Nephron (organoid): ENCODE results near the gene OSBPL10.

ENCODE experiments used
- H3K27ac Mint-ChIP-seq, 3 experiments: 2 replicates each; pipeline ENCODE4 v1.8.0; 2020; ENCODE audit warnings: mixed read lengths in 3 of 3, mild to moderate bottlenecking in 2 of 3, moderate library complexity in 1 of 3
- H3K27me3 Mint-ChIP-seq: 2 replicates; pipeline ENCODE4 v1.8.0; 2021; ENCODE audit warnings: low read depth, mild to moderate bottlenecking, moderate library complexity, mixed read lengths
- H3K36me3 Mint-ChIP-seq: 2 replicates; pipeline ENCODE4 v1.8.0; 2020; ENCODE audit warnings: low read depth, mixed read lengths
- H3K4me1 Mint-ChIP-seq: 2 replicates; pipeline ENCODE4 v1.8.0; 2020; ENCODE audit warnings: mixed read lengths
- H3K4me3 Mint-ChIP-seq, 3 experiments: 2 replicates each; pipeline ENCODE4 v1.8.0; 2020; ENCODE audit warnings: mild to moderate bottlenecking in 3 of 3, mixed read lengths in 3 of 3, moderate library complexity in 2 of 3
- H3K9me3 Mint-ChIP-seq: 2 replicates; pipeline ENCODE4 v1.8.0; 2020; ENCODE audit warnings: mixed read lengths
- CTCF ChIP-seq, 3 experiments: fragments of 200-600 bp; sonication (generic); IDR thresholded peaks; one replicate each; pipeline ENCODE4 v1.5.0; 2021; ENCODE audit warnings: antibody characterized with exemption in 3 of 3; ENCODE audit not compliant: unreplicated experiment in 3 of 3

The OSBPL10 gene

DNA sequence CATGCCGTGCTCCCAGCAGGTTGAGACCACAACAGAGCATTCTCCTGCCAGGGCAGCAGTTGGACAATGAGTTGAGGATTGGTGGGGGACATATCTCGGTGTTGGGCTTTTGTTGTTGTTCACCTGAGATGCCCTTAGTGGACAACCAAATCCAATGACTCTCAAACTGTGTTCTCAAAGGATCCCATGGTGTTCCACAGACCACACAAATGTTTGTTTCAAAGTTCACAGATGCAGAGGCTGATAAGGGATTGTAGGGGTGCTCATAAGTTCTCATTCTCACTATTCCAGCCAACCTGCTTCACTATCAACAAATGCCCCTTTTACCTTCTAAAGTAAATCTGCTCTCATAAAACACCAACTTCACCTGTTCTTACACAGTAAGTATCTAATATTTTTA is 159.9 kb downstream of the OSBPL10 start:
- no peak overlapping the region for H3K4me3 Mint-ChIP-seq
- peaks cover 4% of the 10 kb centered on the region for H3K27me3 Mint-ChIP-seq
- H3K4me1 Mint-ChIP-seq, result peaks cover 9% of the 10 kb centered on the region
- no peak overlapping the region for H3K27ac Mint-ChIP-seq
- no peaks in the 10 kb centered on the region for H3K36me3 Mint-ChIP-seq
- TF ChIP-seq CTCF (IDR thresholded peaks at IDR 0.05; ENCODE audit: unreplicated experiment in 3 of 3), result no peak
- H3K9me3 Mint-ChIP-seq, result no peaks in the 10 kb centered on the region

DNA sequence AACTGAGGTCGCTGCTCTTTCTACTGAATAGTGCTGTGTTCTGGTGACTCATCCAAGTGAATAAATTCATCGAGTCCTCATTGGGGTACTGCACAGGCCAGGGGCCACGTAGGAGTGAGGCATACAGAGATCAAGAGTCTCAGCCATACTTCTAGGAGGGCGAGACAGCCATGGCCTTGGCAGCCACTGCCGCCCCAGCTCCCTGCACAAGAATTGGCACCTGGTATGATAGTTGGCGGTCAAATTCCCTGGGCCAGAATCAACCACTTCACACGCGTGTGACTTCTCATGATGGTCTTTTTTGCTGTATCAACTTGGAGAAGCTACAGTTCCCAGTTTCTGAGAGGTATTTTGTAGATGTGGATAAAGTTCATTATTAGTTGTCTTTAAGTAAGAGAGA is 161.6 kb downstream of the OSBPL10 start:
- Mint-ChIP-seq H3K27me3 (peaks cover 4% of the 10 kb centered on the region), H3K36me3 (no peaks in the 10 kb centered on the region), H3K4me1 (peaks cover 22% of the 10 kb centered on the region), H3K27ac (no peak overlapping the region), H3K4me3 (no peak overlapping the region), H3K9me3 (no peaks in the 10 kb centered on the region)
- TF ChIP-seq CTCF (IDR thresholded peaks at IDR 0.05; ENCODE audit: unreplicated experiment in 3 of 3), result no peak

GRCh38 chr3:31817411-31817966 is 163.6 kb downstream of the OSBPL10 start:
- no peaks in the 10 kb centered on the region for H3K9me3 Mint-ChIP-seq
- TF ChIP-seq CTCF (IDR thresholded peaks at IDR 0.05; ENCODE audit: unreplicated experiment in 3 of 3), result no peak
- no peak overlapping the region for H3K27ac Mint-ChIP-seq
- H3K4me3 Mint-ChIP-seq, result no peak overlapping the region
- H3K36me3 Mint-ChIP-seq, result no peaks in the 10 kb centered on the region
- peaks cover 4% of the 10 kb centered on the region for H3K27me3 Mint-ChIP-seq
- H3K4me1 Mint-ChIP-seq, result peaks cover 22% of the 10 kb centered on the region

DNA sequence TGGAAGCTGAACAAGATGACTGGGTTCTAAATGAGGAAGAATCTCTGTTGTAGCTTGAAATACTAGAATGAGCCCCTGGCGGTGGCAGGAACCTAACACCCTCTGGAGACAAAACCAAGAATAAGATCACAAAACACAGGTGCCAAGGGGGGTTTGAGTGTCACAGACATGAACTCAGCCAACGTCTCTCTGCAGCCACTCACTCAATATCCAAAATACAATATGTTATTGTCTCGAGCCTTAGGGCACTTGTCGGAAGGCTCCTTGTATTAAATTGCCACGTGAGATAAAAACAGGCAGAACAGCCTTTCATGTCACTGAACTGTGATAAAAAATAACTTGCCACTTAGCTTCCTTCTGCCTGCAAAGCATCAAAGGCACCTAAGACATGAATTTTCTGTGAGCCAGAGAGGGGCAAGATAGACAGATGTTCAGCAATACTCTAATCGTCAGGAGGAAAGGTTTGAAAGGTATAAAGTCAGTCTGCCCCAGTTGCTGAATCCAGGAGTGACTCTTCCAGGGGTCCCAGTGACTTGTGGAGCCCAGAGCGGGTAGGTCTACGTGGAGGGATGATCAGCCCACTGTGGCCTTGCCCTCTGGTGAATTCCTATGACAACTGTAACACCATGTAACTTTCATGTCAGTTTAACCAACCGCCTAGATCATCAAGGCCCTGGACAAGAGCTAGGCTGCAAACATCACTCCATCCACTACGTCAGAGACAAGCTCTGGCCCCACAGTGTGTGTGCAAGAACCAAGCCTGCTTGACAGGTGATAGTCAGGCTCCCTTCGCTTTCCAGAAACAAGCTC is 165.2 kb downstream of the OSBPL10 start:
- Mint-ChIP-seq H3K9me3 (no peaks in the 10 kb centered on the region), H3K27ac (no peak overlapping the region), H3K36me3 (no peaks in the 10 kb centered on the region), H3K4me3 (no peak overlapping the region), H3K27me3 (peaks cover 4% of the 10 kb centered on the region), H3K4me1 (peaks cover 22% of the 10 kb centered on the region)
- no peak for TF ChIP-seq CTCF (IDR thresholded peaks at IDR 0.05; ENCODE audit: unreplicated experiment in 3 of 3)

GRCh38 chr3:31815006-31815405 is 166.1 kb downstream of the OSBPL10 start:
- Mint-ChIP-seq H3K4me1 (peaks cover 22% of the 10 kb centered on the region), H3K9me3 (no peaks in the 10 kb centered on the region)
- TF ChIP-seq CTCF (IDR thresholded peaks at IDR 0.05; ENCODE audit: unreplicated experiment in 3 of 3), result no peak

DNA sequence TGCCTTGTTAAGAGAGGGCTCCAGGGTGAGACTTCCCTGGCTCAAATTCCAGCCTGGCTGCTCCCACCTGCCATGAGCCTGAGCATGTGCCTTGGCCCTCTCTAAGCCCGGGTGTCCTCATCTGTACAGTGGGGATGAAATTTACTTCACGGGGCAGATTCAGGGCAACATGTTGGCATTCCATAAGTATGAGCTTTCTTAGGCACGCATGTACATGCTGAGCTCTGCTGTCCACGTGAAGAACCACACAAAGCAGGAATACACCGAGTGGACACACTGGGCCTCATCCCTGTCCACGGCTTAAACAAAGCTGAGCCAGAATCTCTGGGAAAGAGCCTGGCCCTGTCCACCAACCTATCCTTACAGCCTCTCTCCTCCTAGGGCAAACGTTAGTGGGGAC is 167.4 kb downstream of the OSBPL10 start:
- Mint-ChIP-seq H3K4me3 (no peak overlapping the region), H3K27ac (no peak overlapping the region), H3K9me3 (no peaks in the 10 kb centered on the region), H3K4me1 (peaks cover 22% of the 10 kb centered on the region), H3K27me3 (peaks cover 4% of the 10 kb centered on the region), H3K36me3 (no peaks in the 10 kb centered on the region)
- no peak for TF ChIP-seq CTCF (IDR thresholded peaks at IDR 0.05; ENCODE audit: unreplicated experiment in 3 of 3)

More at GRCh38 chr3:31815006-31815405, 166.1 kb downstream of the OSBPL10 start:
- H3K27ac Mint-ChIP-seq, result peak overlapping the region in 1 of 3 experiments; percentile 11
- peaks cover 4% of the 10 kb centered on the region for H3K27me3 Mint-ChIP-seq
- no peaks in the 10 kb centered on the region for H3K36me3 Mint-ChIP-seq
- no peak overlapping the region for H3K4me3 Mint-ChIP-seq
